ENCODE measurements around the gene EIF4E1B.

Gene EIF4E1B

GRCh38 chr5:176612008-176612407, 18.5 kb upstream of the EIF4E1B start:
- no peak overlapping the region for H2AFZ ChIP-seq (ENCODE audit: low read length)
- no peaks in the 10 kb centered on the region for H3K36me3 ChIP-seq (ENCODE audit: insufficient read depth, low read length)
- no peaks in the 10 kb centered on the region for H3K9me3 ChIP-seq (ENCODE audit: insufficient read depth, low read depth, low read length)
- no peak overlapping the region for H3K9ac ChIP-seq (ENCODE audit: low read depth, low read length, poor library complexity, severe bottlenecking)
- H3K4me1 ChIP-seq (ENCODE audit: insufficient read depth, low read length, poor library complexity, severe bottlenecking), result no peaks in the 10 kb centered on the region
- no peaks in the 10 kb centered on the region for H4K20me1 ChIP-seq (ENCODE audit: insufficient read depth, low read length, poor library complexity, severe bottlenecking)
- H3K4me2 ChIP-seq (ENCODE audit: low read depth, low read length, poor library complexity, severe bottlenecking), result no peak overlapping the region
- no peaks in the 10 kb centered on the region for H3K27me3 ChIP-seq (ENCODE audit: insufficient read depth, low read length, poor library complexity, severe bottlenecking)
- no peak for TF ChIP-seq EZH2phosphoT487 (IDR thresholded peaks at IDR 0.05; ENCODE audit: borderline replicate concordance)
- TF ChIP-seq CTCF (conservative IDR thresholded peaks at IDR 0.05; ENCODE audit: low read length), result no peak
- H3K79me2 ChIP-seq (ENCODE audit: insufficient read depth, low read length), result no peaks in the 10 kb centered on the region
- no peaks in the 10 kb centered on the region for H3F3A ChIP-seq (ENCODE audit: low read depth)
- no peaks in the 10 kb centered on the region for H3K9me2 ChIP-seq (replicated peaks; ENCODE audit: low read depth, low read length)
- no peak overlapping the region for H3K4me3 ChIP-seq (ENCODE audit: low read length, poor library complexity, severe bottlenecking)

- Histone ChIP-seq H3K4me1 (ENCODE audit: insufficient read depth, low read length, poor library complexity, severe bottlenecking) (no peaks in the 10 kb centered on the region), H3F3A (ENCODE audit: low read depth) (no peaks in the 10 kb centered on the region), H3K9me2 (replicated peaks; ENCODE audit: low read depth, low read length) (no peaks in the 10 kb centered on the region), H4K20me1 (ENCODE audit: insufficient read depth, low read length, poor library complexity, severe bottlenecking) (no peaks in the 10 kb centered on the region), H3K36me3 (ENCODE audit: insufficient read depth, low read length) (no peaks in the 10 kb centered on the region), H3K27me3 (ENCODE audit: insufficient read depth, low read length, poor library complexity, severe bottlenecking) (no peaks in the 10 kb centered on the region), H3K9ac (ENCODE audit: low read depth, low read length, poor library complexity, severe bottlenecking) (no peak overlapping the region), H3K4me2 (ENCODE audit: low read depth, low read length, poor library complexity, severe bottlenecking) (no peak overlapping the region), H3K4me3 (ENCODE audit: low read length, poor library complexity, severe bottlenecking) (no peak overlapping the region), H3K79me2 (ENCODE audit: insufficient read depth, low read length) (no peaks in the 10 kb centered on the region), H3K9me3 (ENCODE audit: insufficient read depth, low read depth, low read length) (no peaks in the 10 kb centered on the region), H2AFZ (ENCODE audit: low read length) (no peak overlapping the region)
- TF ChIP-seq EZH2phosphoT487 (IDR thresholded peaks at IDR 0.05; ENCODE audit: borderline replicate concordance) (no peak), CTCF (conservative IDR thresholded peaks at IDR 0.05; ENCODE audit: low read length) (no peak)
These were observed 17.6 kb upstream of the EIF4E1B start for GRCh38 chr5:176612855-176613254.

- Histone ChIP-seq H2AFZ (ENCODE audit: low read length) (no peak overlapping the region), H3K9me2 (replicated peaks; ENCODE audit: low read depth, low read length) (no peaks in the 10 kb centered on the region), H3K4me2 (ENCODE audit: low read depth, low read length, poor library complexity, severe bottlenecking) (no peak overlapping the region), H3K27me3 (ENCODE audit: insufficient read depth, low read length, poor library complexity, severe bottlenecking) (no peaks in the 10 kb centered on the region), H3K9ac (ENCODE audit: low read depth, low read length, poor library complexity, severe bottlenecking) (no peak overlapping the region), H3K79me2 (ENCODE audit: insufficient read depth, low read length) (no peaks in the 10 kb centered on the region), H3K4me3 (ENCODE audit: low read length, poor library complexity, severe bottlenecking) (no peak overlapping the region), H3K36me3 (ENCODE audit: insufficient read depth, low read length) (no peaks in the 10 kb centered on the region), H3K9me3 (ENCODE audit: insufficient read depth, low read depth, low read length) (no peaks in the 10 kb centered on the region), H3F3A (ENCODE audit: low read depth) (no peaks in the 10 kb centered on the region), H4K20me1 (ENCODE audit: insufficient read depth, low read length, poor library complexity, severe bottlenecking) (no peaks in the 10 kb centered on the region), H3K4me1 (ENCODE audit: insufficient read depth, low read length, poor library complexity, severe bottlenecking) (no peaks in the 10 kb centered on the region)
- TF ChIP-seq EZH2phosphoT487 (IDR thresholded peaks at IDR 0.05; ENCODE audit: borderline replicate concordance) (no peak), CTCF (conservative IDR thresholded peaks at IDR 0.05; ENCODE audit: low read length) (no peak)
These were observed 15.5 kb upstream of the EIF4E1B start for GRCh38 chr5:176614805-176615478.

All from Loucy (cell line).